Heart right ventricle (tissue), 16 donors: ENCODE measurements around the gene FAM217A. TPM values are rescaled to one million over a fixed set of nuclear protein-coding genes. Genes with fewer than 3 reads are reported as not detected.
"Not testable (repeated sequence)": the region's sequence is repeated elsewhere in the genome, so short reads cannot be mapped to it uniquely, and the experiment has no call there.

ENCODE experiments used
- ATAC-seq, 8 donors: fragments of 200-7000 bp; cut with Tn5 transposase; one replicate each; pipeline ENCODE4 v1.9.1; 2020; ENCODE audit warnings: mild to moderate bottlenecking in 8 of 8, moderate library complexity in 8 of 8, moderate number of reproducible peaks in 1 of 8
- DNase-seq, 2 donors: peaks; one replicate each; pipeline ENCODE4 v3.0.0-alpha.2; 2020
- H3K27ac ChIP-seq, 10 donors: fragments of 200-600 bp; sonication (generic) in 2 of 10; one replicate each; pipeline versions ENCODE4 v1.5.0 to v1.8.0; 2020 to 2022; ENCODE audit warnings: mild to moderate bottlenecking in 3 of 10
- H3K27me3 ChIP-seq, 7 donors: fragments of 200-600 bp; one replicate each; pipeline ENCODE4 v1.8.0; 2021 to 2022; ENCODE audit warnings: mild to moderate bottlenecking in 2 of 7
- H3K36me3 ChIP-seq, 9 donors: fragments of 200-600 bp; sonication (generic) in 1 of 9; one replicate each; pipeline versions ENCODE4 v1.5.0 to v1.8.0; 2020 to 2022; ENCODE audit warnings: mild to moderate bottlenecking in 2 of 9
- H3K4me1 ChIP-seq, 9 donors: fragments of 200-600 bp; sonication (generic) in 1 of 9; one replicate each; pipeline versions ENCODE4 v1.5.0 to v1.8.0; 2020 to 2022; ENCODE audit warnings: mild to moderate bottlenecking in 4 of 9
- H3K4me3 ChIP-seq, 10 donors: fragments of 200-600 bp; sonication (generic) in 2 of 10; one replicate each; pipeline versions ENCODE4 v1.5.0 to v1.8.0; 2020 to 2022; ENCODE audit warnings: mild to moderate bottlenecking in 7 of 10, moderate library complexity in 2 of 10
- H3K9me3 ChIP-seq, 11 donors: fragments of 200-600 bp in 10 of 11; sonication (generic) in 2 of 11; one replicate each; pipeline versions ENCODE4 v1.5.0 to v1.8.0; 2013 to 2022; ENCODE audit warnings: mild to moderate bottlenecking in 2 of 11, control low read depth in 1 of 11, moderate library complexity in 1 of 11
- WGBS, 2 donors: extraction: QIAGEN DNeasy Blood & Tissue Kit; methylation state at CpG; one replicate each; pipeline ENCODE4 v1.1.7; 2013; ENCODE audit warnings: inconsistent platforms in 1 of 2; 5-methylcytosine and 5-hydroxymethylcytosine counted together
- intact Hi-C, 10 donors: fragments of 100-400 bp; cut with DNase I; formaldehyde crosslinking; loops; one replicate each; pipeline versions ENCODE4 v1.11.1 to v1.14.2; 2022
- polyA plus RNA-seq, 2 donors: library from polyadenylated mRNA; stranded (reverse); fragments of 200-250 nt; gene quantifications; one replicate each; pipeline ENCODE4 v1.2.3, GENCODE V29; 2013
- total RNA-seq, 10 donors: library from RNA; stranded (reverse); fragmentation: NEBNext Ultra II Directional in 3 of 10; extraction: Animal tissue kit (Norgen Biotek cat#: 25700) in 3 of 10; gene quantifications; one replicate each; pipeline versions ENCODE4 v1.2.1 to v1.2.4, GENCODE V29; 2021 to 2023
- TF ChIP-seq, protein P1 (sequence below), 9 donors: fragments of 200-600 bp; sonication (generic) in 2 of 9; IDR thresholded peaks; one replicate each; pipeline versions ENCODE4 v1.5.0 to v1.8.0; 2021 to 2022; ENCODE audit warnings: antibody characterized with exemption in 9 of 9, mild to moderate bottlenecking in 5 of 9, moderate library complexity in 1 of 9
- donor health status: Arrhythmogenic right ventricular cardiomyopathy.
- donor health status: ischemic (EF 13 %, LVEDD 7.1; RV severe dilation, severe dysfunction).
- donor health status: healthy with polysubstance abuse.
- donor health status: DM: no; HTN: yes; CAD: no.
- donor health status: DM: no; HTN: no; CAD: no.
- donor health status: ischemic (EF 25% LVEDD 6.9; RV normal size, moderate dysfunction).
- donor health status: ischemic (EF 25% LVEDD 5.7; RV mildly dilated, moderate dysfunction).
- donor health status: healthy.
- donor health status: DM: yes; HTN: yes; CAD: no.
- donor health status: Ischemic cardiomyopathy.
- donor health status: ischemic (EF 35%, LVEDD 5.7; RV mildly dilated, moderate dysfunction).
- donor health status: nonischemic (EF 11% LVEDD 7.7; RV severe dilation, severe dysfunction).
- donor health status: DM: yes; HTN: yes; CAD: no.
- donor health status: PGD.
- donor health status: ischemic (EF 29% LVEDD 5.4; RV normal size, mild dysfunction).
- donor health status: nonischemic (EF 23%, LVEDD 6.1; RV moderate dilation, normal function).

Gene FAM217A
- total and polyA plus RNA-seq, 12 donors, result not detected

DNA sequence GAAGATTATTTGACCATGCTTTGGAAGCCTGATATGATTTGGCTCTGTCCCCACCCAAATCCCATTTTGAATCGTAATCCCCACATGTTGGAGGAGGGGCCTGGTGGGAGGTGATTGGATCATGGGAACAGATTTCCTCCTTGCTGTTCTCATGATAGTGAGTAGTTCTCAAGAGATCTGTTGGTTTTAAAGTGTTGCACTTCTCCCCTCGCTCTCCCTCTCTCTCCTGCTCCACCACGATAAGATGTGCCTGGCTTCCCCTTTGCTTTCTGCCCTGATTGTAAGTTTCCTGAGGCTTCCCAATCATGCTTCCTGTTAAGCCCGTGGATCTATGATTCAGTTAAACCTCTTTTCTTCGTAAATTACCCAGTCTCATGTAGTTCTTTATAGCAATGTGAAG, 21.7 kb upstream of the FAM217A start:
- no peak overlapping the region for H3K27ac ChIP-seq
- H3K4me1 ChIP-seq, result peaks cover 0 to 4% (median 0%) of the 10 kb centered on the region in 9 donors
- ATAC-seq, result no peak
- H3K4me3 ChIP-seq, result no peak overlapping the region
- intact Hi-C loops, result no loop called here
- DNase-seq, result no peak
- WGBS, 2 donors, result 68 to 74% methylated on average over 5 of the region's 5 CpGs
- no peaks in the 10 kb centered on the region for H3K9me3 ChIP-seq
- TF ChIP-seq, protein P1, sequence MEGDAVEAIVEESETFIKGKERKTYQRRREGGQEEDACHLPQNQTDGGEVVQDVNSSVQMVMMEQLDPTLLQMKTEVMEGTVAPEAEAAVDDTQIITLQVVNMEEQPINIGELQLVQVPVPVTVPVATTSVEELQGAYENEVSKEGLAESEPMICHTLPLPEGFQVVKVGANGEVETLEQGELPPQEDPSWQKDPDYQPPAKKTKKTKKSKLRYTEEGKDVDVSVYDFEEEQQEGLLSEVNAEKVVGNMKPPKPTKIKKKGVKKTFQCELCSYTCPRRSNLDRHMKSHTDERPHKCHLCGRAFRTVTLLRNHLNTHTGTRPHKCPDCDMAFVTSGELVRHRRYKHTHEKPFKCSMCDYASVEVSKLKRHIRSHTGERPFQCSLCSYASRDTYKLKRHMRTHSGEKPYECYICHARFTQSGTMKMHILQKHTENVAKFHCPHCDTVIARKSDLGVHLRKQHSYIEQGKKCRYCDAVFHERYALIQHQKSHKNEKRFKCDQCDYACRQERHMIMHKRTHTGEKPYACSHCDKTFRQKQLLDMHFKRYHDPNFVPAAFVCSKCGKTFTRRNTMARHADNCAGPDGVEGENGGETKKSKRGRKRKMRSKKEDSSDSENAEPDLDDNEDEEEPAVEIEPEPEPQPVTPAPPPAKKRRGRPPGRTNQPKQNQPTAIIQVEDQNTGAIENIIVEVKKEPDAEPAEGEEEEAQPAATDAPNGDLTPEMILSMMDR (IDR thresholded peaks at IDR 0.05), result no peak
- no peaks in the 10 kb centered on the region for H3K36me3 ChIP-seq
- H3K27me3 ChIP-seq, result no peaks in the 10 kb centered on the region

DNA sequence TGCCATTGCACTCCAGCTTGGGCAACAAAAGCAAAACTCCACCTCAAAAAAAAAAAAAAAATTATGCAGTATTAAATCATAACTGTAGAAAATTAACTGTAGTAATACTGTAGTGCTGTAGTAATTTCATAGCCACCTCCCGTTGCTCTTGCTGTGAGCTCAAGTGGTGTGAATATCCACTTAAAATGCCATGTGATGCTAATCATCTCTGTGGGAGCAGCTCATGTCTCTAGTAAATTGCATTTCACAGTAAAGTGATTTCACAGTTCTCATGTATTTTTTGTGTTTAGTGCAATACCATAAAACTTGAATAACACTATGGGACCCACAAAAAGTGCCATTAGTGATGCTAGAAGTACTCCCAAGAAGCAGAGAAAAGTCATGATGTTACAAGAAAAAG, 14.4 kb upstream of the FAM217A start:
- no peak overlapping the region for H3K4me3 ChIP-seq
- DNase-seq, result no peak
- 48 to 64% methylated on average over 1 of the region's 1 CpG for WGBS, 2 donors
- H3K9me3 ChIP-seq, result no peaks in the 10 kb centered on the region
- H3K36me3 ChIP-seq, result no peaks in the 10 kb centered on the region
- intact Hi-C loops, result no loop called here
- no peak overlapping the region for H3K27ac ChIP-seq
- no peak for ATAC-seq
- TF ChIP-seq, protein P1 (IDR thresholded peaks at IDR 0.05), result no peak
- H3K27me3 ChIP-seq, result no peaks in the 10 kb centered on the region
- no peaks in the 10 kb centered on the region for H3K4me1 ChIP-seq

DNA sequence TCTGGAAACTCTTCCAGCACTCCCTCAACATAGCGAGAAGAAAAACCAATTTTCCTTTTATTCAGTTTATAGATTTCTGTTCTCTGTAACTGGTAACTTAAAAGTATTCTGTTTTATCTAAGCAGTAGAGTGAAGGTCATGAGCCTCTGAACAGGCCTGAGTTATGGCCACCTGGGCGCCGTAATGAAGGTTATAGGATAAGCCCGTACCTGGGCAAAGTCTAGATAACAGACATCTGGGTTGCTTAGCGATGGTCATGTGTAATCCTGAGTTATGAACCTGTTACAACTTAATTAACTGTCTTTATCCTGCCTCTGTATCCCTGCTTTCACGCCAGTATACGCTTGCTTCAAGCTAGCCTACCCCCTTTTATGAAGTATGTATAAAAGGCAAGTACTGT, 13.0 kb upstream of the FAM217A start:
- ATAC-seq, result no peak
- Histone ChIP-seq H3K27ac (no peak overlapping the region), H3K4me1 (no peaks in the 10 kb centered on the region), H3K27me3 (no peaks in the 10 kb centered on the region), H3K4me3 (no peak overlapping the region), H3K36me3 (no peaks in the 10 kb centered on the region), H3K9me3 (no peaks in the 10 kb centered on the region)
- TF ChIP-seq, protein P1 (IDR thresholded peaks at IDR 0.05), result no peak
- whole genome bisulfite sequencing, 2 donors, result 89 to 93% methylated on average over 7 of the region's 7 CpGs
- DNase-seq, result no peak
- intact Hi-C loops, result no loop called here

DNA sequence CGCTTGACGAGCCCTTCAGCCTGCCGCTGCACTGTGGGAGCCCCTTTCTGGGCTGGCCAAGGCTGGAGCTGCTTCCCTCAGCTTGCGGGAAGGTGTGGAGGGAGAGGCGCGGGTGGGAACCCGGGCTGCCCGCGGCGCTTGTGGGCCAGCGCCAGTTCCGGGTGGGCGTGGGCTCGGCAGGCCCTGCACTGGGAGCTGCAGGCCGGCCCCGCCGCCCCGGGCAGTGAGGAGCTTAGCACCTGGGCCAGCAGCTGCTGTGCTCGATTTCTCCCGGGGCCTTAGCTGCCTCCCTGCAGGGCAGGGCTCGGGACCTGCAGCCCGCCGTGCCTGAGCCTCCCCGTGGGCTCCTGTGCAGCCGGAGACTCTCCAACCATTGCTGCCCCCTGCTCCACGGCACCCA, 11.1 kb upstream of the FAM217A start:
- H3K9me3 ChIP-seq, H3K4me1 ChIP-seq, H3K36me3 ChIP-seq, H3K4me3 ChIP-seq, H3K27ac ChIP-seq, intact Hi-C loops, DNase-seq, H3K27me3 ChIP-seq, ATAC-seq: not testable (repeated sequence)
- WGBS, 2 donors, result 96% methylated on average over 26 of the region's 26 CpGs

DNA sequence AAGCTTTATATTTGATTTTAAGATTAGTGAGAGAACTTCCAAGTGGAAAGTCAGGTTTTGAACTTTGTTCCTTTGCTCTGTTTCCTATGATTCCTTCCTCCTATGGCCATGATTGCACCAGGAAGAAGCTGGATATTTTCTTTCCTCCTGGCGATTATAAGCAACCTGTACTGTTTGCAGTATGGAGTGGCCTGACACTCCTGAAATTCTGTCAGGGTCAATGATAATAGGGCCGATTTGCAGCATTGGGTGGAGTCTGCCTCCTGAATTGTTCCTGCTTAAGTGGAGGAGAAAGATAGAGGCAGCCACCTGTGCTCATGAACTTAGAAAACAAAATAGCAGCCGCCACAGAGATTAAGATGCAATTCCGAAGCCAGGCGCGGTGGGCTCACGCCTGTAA, 9.8 kb upstream of the FAM217A start:
- intact Hi-C loops, result no loop called here
- no peak for ATAC-seq
- H3K36me3 ChIP-seq, result no peaks in the 10 kb centered on the region
- no peak overlapping the region for H3K4me3 ChIP-seq
- DNase-seq, result no peak
- no peaks in the 10 kb centered on the region for H3K9me3 ChIP-seq
- H3K27ac ChIP-seq, result no peak overlapping the region
- TF ChIP-seq, protein P1 (IDR thresholded peaks at IDR 0.05), result no peak
- WGBS, 2 donors, result 90 to 93% methylated on average over 7 of the region's 7 CpGs
- no peaks in the 10 kb centered on the region for H3K4me1 ChIP-seq
- H3K27me3 ChIP-seq, result no peaks in the 10 kb centered on the region
